ENCODE results near the gene PNMA1. TPM values are rescaled to one million over a fixed set of nuclear protein-coding genes. Genes with fewer than 3 reads are reported as not detected.
A peak's percentile ranks its signal among the peaks of the same experiment; 100 is the strongest.

The PNMA1 gene
- total and polyA plus RNA-seq, 9 of the 15 experiments (the other 6 are each of a cell fraction or from before 2014, with no cell fraction given) = 1.7 to 26.4 (median 8.7) TPM

DNA sequence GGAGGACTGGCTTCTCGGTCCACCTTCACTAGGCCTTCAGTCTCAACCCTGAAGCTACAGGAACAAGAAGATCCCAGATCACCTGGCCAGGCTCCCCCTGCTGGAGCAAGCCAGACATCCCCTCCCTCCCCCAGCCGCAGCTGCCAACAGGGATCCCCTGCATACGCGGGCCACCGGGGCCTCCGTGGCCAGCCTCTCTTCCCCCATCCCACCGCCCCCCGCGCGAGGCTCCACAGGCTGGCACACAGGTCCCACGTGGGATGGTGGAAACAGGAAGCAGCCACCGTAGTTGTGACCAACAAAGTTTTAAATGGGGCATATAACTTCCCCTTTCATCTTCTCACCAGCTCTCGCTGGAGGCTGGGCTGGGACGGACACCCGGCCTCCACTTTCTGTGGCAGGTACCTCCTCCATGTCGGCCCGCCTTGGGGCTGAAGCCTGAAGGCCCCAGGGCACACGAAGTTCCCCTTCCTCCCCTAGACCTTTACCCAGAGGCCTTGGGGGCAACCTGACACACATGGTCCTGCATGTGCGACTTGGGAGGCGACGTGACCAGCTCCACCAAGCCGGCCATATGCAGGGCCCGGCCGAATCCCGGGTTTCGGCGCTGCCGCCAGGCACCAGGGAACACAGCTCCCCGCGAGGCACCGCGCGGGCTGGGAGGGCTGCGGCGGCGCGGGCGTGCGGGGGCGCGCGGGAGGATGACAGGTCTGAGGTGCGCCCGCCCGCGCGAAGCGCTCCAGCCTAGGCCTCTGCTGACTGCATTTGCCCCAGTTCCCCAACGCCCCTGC is 44.4 kb upstream of the PNMA1 start (continued):
- TF ChIP-seq, protein P1, sequence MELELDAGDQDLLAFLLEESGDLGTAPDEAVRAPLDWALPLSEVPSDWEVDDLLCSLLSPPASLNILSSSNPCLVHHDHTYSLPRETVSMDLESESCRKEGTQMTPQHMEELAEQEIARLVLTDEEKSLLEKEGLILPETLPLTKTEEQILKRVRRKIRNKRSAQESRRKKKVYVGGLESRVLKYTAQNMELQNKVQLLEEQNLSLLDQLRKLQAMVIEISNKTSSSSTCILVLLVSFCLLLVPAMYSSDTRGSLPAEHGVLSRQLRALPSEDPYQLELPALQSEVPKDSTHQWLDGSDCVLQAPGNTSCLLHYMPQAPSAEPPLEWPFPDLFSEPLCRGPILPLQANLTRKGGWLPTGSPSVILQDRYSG (tag; conservative IDR thresholded peaks at IDR 0.05; ENCODE audit: low read depth) = no peak
- no peak for TF ChIP-seq RBM25 (IDR thresholded peaks at IDR 0.05; ENCODE audit: low read depth, low read length, severe bottlenecking)
- no peak for TF ChIP-seq NFE2 (IDR thresholded peaks at IDR 0.05; ENCODE audit: low read depth)
- no peak for TF ChIP-seq NR1H2 (CRISPR knock-in tag; IDR thresholded peaks at IDR 0.05)
- TF ChIP-seq ZC3H8 (IDR thresholded peaks at IDR 0.05) = no peak
- TF ChIP-seq ELF1 (tag; IDR thresholded peaks at IDR 0.05) = 0 out of 2 replicates have a peak, but pooled peaks have one; percentile 29
- TF ChIP-seq TGIF2 (CRISPR knock-in tag; IDR thresholded peaks at IDR 0.05) = 0 out of 2 replicates have a peak, but pooled peaks have one; percentile 58
- TF ChIP-seq HMG20B (CRISPR knock-in tag; IDR thresholded peaks at IDR 0.05) = no peak
- peak; percentile 2; the same call in 1 of the 2 replicates for TF ChIP-seq HDAC8 (tag; IDR thresholded peaks at IDR 0.05)
- peak in 1 of 2 experiments; percentile 36; a peak in 1 of 4 replicates for TF ChIP-seq SIN3A (IDR thresholded peaks at IDR 0.05; ENCODE audit: borderline replicate concordance in 2 of 2, control insufficient read depth in 1 of 2, low read depth in 2 of 2, low read length in 2 of 2)
- TF ChIP-seq ZFX (CRISPR knock-in tag; IDR thresholded peaks at IDR 0.05) = peak; percentile 74
- no peak for TF ChIP-seq HLTF (IDR thresholded peaks at IDR 0.05)
- no peak for TF ChIP-seq PURB (CRISPR knock-in tag; IDR thresholded peaks at IDR 0.05; ENCODE audit: low read depth)
- TF ChIP-seq MTF1 (CRISPR knock-in tag; IDR thresholded peaks at IDR 0.05; ENCODE audit: borderline replicate concordance) = no peak
- TF ChIP-seq, protein P2, sequence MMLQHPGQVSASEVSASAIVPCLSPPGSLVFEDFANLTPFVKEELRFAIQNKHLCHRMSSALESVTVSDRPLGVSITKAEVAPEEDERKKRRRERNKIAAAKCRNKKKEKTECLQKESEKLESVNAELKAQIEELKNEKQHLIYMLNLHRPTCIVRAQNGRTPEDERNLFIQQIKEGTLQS (IDR thresholded peaks at IDR 0.05) = no peak
- TF ChIP-seq, protein P2 (CRISPR knock-in tag; conservative IDR thresholded peaks at IDR 0.05) = no peak
- TF ChIP-seq PCBP1 (IDR thresholded peaks at IDR 0.05; ENCODE audit: low read depth, low read length, poor library complexity, severe bottlenecking) = peak; percentile 80
- no peak for TF ChIP-seq FOXJ2 (tag; IDR thresholded peaks at IDR 0.05)
- no peak for TF ChIP-seq SMAD3 (CRISPR knock-in tag; conservative IDR thresholded peaks at IDR 0.05)
- no peak for TF ChIP-seq ZFPM2 (CRISPR knock-in tag; IDR thresholded peaks at IDR 0.05)
- TF ChIP-seq, protein P3, sequence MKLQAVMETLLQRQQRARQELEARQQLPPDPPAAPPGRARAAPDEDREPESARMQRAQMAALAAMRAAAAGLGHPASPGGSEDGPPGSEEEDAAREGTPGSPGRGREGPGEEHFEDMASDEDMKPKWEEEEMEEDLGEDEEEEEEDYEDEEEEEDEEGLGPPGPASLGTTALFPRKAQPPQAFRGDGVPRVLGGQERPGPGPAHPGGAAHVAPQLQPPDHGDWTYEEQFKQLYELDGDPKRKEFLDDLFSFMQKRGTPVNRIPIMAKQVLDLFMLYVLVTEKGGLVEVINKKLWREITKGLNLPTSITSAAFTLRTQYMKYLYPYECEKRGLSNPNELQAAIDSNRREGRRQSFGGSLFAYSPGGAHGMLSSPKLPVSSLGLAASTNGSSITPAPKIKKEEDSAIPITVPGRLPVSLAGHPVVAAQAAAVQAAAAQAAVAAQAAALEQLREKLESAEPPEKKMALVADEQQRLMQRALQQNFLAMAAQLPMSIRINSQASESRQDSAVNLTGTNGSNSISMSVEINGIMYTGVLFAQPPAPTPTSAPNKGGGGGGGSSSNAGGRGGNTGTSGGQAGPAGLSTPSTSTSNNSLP (IDR thresholded peaks at IDR 0.05; ENCODE audit: borderline replicate concordance, low read depth, low read length) = no peak
- TF ChIP-seq, protein P4, sequence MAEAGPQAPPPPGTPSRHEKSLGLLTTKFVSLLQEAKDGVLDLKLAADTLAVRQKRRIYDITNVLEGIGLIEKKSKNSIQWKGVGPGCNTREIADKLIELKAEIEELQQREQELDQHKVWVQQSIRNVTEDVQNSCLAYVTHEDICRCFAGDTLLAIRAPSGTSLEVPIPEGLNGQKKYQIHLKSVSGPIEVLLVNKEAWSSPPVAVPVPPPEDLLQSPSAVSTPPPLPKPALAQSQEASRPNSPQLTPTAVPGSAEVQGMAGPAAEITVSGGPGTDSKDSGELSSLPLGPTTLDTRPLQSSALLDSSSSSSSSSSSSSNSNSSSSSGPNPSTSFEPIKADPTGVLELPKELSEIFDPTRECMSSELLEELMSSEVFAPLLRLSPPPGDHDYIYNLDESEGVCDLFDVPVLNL (CRISPR knock-in tag; IDR thresholded peaks at IDR 0.05; ENCODE audit: low read depth) = no peak
- no peak for TF ChIP-seq ZSCAN29 (IDR thresholded peaks at IDR 0.05)
- TF ChIP-seq POLR2H (tag; IDR thresholded peaks at IDR 0.05; ENCODE audit: low read depth) = no peak
- no peak for TF ChIP-seq ZNF408 (CRISPR knock-in tag; IDR thresholded peaks at IDR 0.05; ENCODE audit: low read depth)
